Colonic mucosa (tissue), 4 donors: ENCODE measurements around the gene GRIK4. TPM values are rescaled to one million over a fixed set of nuclear protein-coding genes. Genes with fewer than 3 reads are reported as not detected.

Experiments used
- DNase-seq: peaks from one replicate; pipeline ENCODE4 v3.0.0-alpha.2; 2020
- H3K27ac ChIP-seq: fragments of 200-600 bp; one replicate; pipeline ENCODE4 v1.8.0; 2021
- H3K27me3 ChIP-seq: fragments of 200-600 bp; one replicate; pipeline ENCODE4 v1.8.0; 2021
- H3K36me3 ChIP-seq: fragments of 200-600 bp; one replicate; pipeline ENCODE4 v1.8.0; 2021
- H3K4me1 ChIP-seq: fragments of 200-600 bp; one replicate; pipeline ENCODE4 v1.8.0; 2021; ENCODE audit warnings: mild to moderate bottlenecking
- H3K4me3 ChIP-seq: fragments of 200-600 bp; one replicate; pipeline ENCODE4 v1.8.0; 2021
- H3K9ac ChIP-seq, 2 donors: one replicate each; pipeline ENCODE4 v1.7.0; 2013; ENCODE audit warnings: control low read depth in 2 of 2, low read depth in 2 of 2, low read length in 2 of 2
- H3K9me3 ChIP-seq: fragments of 200-600 bp; one replicate; pipeline ENCODE4 v1.8.0; 2021
- CTCF ChIP-seq: fragments of 200-600 bp; IDR thresholded peaks from one replicate; pipeline ENCODE4 v1.8.0; 2022; ENCODE audit warnings: antibody characterized with exemption, mild to moderate bottlenecking
- intact Hi-C: fragments of 100-400 bp; cut with DNase I; formaldehyde crosslinking; loops from one replicate; pipeline ENCODE4 v1.14.1; 2022
- total RNA-seq, 2 donors: library from RNA; stranded (reverse); fragmentation: NEBNext Ultra II Directional in 1 of 2; extraction: Animal tissue kit (Norgen Biotek cat#: 25700) in 1 of 2; gene quantifications; one replicate each; pipeline ENCODE4 v1.2.1, GENCODE V29; 2021
- donor health status: healthy.
- donor health status: DM: no; HTN: no; CAD: no.
- donor health status: DM: no; HTN: no; CAD: no.

GRIK4 gene
- total RNA-seq, 2 donors from 2014 or later, result 0.10 to 0.21 TPM

- H3K9me3 ChIP-seq, result no peaks in the 10 kb centered on the region
- H3K36me3 ChIP-seq, result no peaks in the 10 kb centered on the region
- no peak overlapping the region for H3K9ac ChIP-seq
- TF ChIP-seq CTCF, result no peak
- H3K27ac ChIP-seq, result no peak overlapping the region
- intact Hi-C loops, result no loop called here
- H3K27me3 ChIP-seq, result peaks cover 3% of the 10 kb centered on the region
- no peak overlapping the region for H3K4me3 ChIP-seq
- no peaks in the 10 kb centered on the region for H3K4me1 ChIP-seq
- DNase-seq, result no peak
Measured at GRCh38 chr11:120551191-120551590, 39.6 kb downstream of the GRIK4 start.

- H3K4me3 ChIP-seq, result no peak overlapping the region
- H3K9me3 ChIP-seq, result no peaks in the 10 kb centered on the region
- no peak for TF ChIP-seq CTCF
- H3K27ac ChIP-seq, result no peak overlapping the region
- intact Hi-C loops, result no loop called here
- no peaks in the 10 kb centered on the region for H3K27me3 ChIP-seq
- H3K36me3 ChIP-seq, result no peaks in the 10 kb centered on the region
- no peaks in the 10 kb centered on the region for H3K4me1 ChIP-seq
- no peak for DNase-seq
- no peak overlapping the region for H3K9ac ChIP-seq
Measured at GRCh38 chr11:120554766-120555432, 43.4 kb downstream of the GRIK4 start.

- TF ChIP-seq CTCF, result no peak
- Histone ChIP-seq H3K9me3 (no peaks in the 10 kb centered on the region), H3K4me1 (no peaks in the 10 kb centered on the region), H3K36me3 (no peaks in the 10 kb centered on the region), H3K9ac (no peak overlapping the region), H3K27me3 (no peaks in the 10 kb centered on the region), H3K4me3 (no peak overlapping the region), H3K27ac (no peak overlapping the region)
- intact Hi-C loops, result no loop called here
- no peak for DNase-seq
Measured at GRCh38 chr11:120555433-120555773, 43.9 kb downstream of the GRIK4 start.

GRCh38 chr11:120556797-120557196 is 45.2 kb downstream of the GRIK4 start:
- Histone ChIP-seq H3K27me3 (no peaks in the 10 kb centered on the region), H3K4me1 (no peaks in the 10 kb centered on the region), H3K9ac (no peak overlapping the region), H3K4me3 (no peak overlapping the region), H3K9me3 (no peaks in the 10 kb centered on the region), H3K27ac (no peak overlapping the region), H3K36me3 (no peaks in the 10 kb centered on the region)
- intact Hi-C loops, result no loop called here
- DNase-seq, result no peak
- no peak for TF ChIP-seq CTCF

- no peaks in the 10 kb centered on the region for H3K36me3 ChIP-seq
- H3K9ac ChIP-seq, result no peak overlapping the region
- peaks cover 10% of the 10 kb centered on the region for H3K27me3 ChIP-seq
- no peak overlapping the region for H3K4me3 ChIP-seq
- DNase-seq, result no peak
- intact Hi-C loops, result no loop called here
- no peak overlapping the region for H3K27ac ChIP-seq
- H3K4me1 ChIP-seq, result no peaks in the 10 kb centered on the region
- TF ChIP-seq CTCF, result no peak
- no peaks in the 10 kb centered on the region for H3K9me3 ChIP-seq
Measured at GRCh38 chr11:120558744-120559431, 47.3 kb downstream of the GRIK4 start.
